GM12875 (cell line): ENCODE data around the gene JRKL.
A peak's percentile ranks its signal among the peaks of the same experiment; 100 is the strongest.

Experiments used
- H3K4me3 ChIP-seq: one replicate; pipeline ENCODE4 v1.5.1; 2011; ENCODE audit warnings: low read depth, low read length, control low read depth
- TF ChIP-seq, protein P1 (sequence below): IDR thresholded peaks from 2 replicates; pipeline ENCODE4 v1.5.1; 2011; ENCODE audit warnings: low read depth, mild to moderate bottlenecking, control low read depth, inconsistent platforms, low read length, moderate library complexity, borderline replicate concordance; ENCODE audit not compliant: insufficient read depth

Gene JRKL

DNA sequence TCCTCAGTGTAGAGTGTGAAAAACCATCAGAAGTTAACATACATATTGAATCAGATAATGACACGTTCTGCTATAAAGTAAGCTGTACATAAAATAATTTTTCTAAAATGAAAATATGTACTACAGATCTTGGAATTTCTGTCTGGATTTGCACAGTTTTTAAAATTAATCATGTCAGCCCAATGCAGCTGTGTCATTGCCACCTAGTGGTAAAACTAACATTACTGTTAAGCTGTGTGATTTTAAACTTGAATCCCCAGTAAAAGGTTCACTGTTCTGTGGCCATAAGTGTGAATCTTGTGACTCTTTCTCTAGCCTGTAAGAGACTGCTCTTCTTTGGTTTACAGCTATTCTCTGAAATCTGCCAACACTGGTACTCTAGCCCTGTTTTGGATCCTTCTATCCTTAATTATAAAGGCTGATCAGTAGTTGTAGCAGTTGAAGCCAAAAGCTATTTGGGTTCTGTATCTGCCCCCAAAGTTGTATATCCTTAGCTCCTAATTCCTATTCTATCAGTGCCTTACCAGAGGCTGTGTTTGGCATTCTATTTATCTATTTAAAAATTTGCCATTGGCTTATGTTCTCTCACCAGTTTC, 4.0 kb downstream of the JRKL start:
- TF ChIP-seq, protein P1, sequence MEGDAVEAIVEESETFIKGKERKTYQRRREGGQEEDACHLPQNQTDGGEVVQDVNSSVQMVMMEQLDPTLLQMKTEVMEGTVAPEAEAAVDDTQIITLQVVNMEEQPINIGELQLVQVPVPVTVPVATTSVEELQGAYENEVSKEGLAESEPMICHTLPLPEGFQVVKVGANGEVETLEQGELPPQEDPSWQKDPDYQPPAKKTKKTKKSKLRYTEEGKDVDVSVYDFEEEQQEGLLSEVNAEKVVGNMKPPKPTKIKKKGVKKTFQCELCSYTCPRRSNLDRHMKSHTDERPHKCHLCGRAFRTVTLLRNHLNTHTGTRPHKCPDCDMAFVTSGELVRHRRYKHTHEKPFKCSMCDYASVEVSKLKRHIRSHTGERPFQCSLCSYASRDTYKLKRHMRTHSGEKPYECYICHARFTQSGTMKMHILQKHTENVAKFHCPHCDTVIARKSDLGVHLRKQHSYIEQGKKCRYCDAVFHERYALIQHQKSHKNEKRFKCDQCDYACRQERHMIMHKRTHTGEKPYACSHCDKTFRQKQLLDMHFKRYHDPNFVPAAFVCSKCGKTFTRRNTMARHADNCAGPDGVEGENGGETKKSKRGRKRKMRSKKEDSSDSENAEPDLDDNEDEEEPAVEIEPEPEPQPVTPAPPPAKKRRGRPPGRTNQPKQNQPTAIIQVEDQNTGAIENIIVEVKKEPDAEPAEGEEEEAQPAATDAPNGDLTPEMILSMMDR: peak; percentile 53; the same call in 1 of the 2 replicates
- no peak overlapping the region for H3K4me3 ChIP-seq

DNA sequence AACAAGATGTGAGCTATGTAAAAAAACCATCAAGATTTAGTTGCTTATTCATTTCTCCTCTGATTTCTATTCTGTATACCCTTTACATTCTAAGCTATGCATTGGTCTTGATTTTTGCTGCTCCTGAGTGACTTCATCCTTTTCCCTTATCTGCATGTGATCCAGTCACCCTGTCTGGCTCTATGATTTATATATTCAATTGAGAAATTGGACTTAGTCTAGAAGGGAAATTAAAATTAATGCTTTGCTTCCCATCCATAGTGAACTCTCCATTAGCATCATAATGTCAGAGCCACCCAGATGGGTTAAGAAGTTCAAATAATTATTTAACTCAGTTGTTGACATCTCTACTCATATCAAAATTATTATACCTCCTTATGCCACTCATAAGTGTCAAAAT, 5.0 kb downstream of the JRKL start:
- TF ChIP-seq, protein P1: no peak
- H3K4me3 ChIP-seq: no peak overlapping the region

DNA sequence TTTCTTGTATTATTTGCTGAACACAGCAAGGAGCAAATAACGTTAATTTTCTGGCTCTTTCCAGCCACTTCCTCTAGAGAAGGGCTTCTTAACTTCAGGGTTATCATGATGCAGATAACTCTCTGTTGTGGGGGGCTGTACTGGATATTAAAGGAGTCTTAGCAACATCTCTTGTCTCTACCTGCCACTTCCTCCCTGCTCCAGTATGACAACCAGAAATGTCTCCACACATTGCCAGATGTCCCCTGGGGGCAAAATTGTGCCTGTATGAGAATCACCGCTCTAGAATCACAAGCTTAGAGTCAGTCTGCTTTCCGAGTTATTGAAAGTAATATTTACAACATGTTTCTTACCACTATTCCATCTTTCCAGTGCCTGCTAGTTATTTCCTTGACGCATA, 6.8 kb downstream of the JRKL start:
- H3K4me3 ChIP-seq: no peak overlapping the region
- TF ChIP-seq, protein P1: no peak

DNA sequence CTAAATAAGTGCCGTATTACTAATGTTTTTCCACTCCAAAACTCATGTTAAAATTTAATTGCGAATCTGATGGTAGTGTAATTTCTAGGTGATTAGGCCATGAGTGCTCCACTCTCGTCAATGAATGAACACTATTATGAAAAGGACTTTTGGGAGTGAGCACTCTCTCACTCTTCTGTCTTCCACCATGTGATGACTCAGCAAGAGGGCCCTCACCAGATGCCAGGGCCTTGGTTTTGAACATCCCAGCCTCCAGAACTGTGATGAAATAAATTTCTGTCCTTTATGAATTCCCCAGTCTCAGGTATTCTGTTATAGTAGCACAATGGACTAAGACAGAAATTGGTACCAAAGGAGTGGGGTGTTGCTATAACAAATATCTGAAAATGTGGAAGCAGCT, 8.1 kb downstream of the JRKL start:
- TF ChIP-seq, protein P1: no peak
- H3K4me3 ChIP-seq: no peak overlapping the region

DNA sequence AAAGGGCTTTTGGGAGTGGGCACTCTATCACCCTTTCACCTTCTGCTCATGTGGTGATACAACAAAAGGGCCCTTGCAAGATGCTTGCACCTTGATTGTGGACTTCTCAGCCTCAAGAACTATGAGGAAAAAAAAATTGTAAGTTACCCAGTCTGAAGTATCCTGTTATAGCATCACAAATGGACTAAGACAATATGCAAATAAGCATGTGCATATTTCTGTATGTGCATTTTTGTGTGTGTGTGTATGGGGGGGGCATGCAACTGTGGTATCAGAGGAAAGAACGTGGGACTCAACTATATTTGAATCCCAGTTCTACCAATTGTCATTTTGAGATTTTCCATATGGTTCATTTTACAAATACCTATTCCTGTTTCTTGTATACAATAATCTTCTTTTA, 10.9 kb downstream of the JRKL start:
- no peak overlapping the region for H3K4me3 ChIP-seq
- TF ChIP-seq, protein P1: no peak

DNA sequence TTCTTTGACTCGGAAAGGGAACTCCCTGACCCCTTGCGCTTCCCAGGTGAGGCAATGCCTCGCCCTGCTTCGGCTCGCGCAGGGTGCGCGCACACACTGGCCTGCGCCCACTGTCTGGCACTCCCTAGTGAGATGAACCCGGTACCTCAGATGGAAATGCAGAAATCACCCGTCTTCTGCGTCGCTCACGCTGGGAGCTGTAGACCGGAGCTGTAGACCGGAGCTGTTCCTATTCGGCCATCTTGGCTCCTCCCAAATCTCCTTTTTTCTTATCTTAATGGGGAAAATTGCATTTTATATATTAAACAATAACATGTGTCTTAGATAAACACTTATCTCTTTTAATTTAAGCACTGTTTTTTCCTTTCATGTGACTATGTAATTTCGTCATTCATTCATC, 21.6 kb downstream of the JRKL start:
- peak overlapping the region; percentile 41 for H3K4me3 ChIP-seq

DNA sequence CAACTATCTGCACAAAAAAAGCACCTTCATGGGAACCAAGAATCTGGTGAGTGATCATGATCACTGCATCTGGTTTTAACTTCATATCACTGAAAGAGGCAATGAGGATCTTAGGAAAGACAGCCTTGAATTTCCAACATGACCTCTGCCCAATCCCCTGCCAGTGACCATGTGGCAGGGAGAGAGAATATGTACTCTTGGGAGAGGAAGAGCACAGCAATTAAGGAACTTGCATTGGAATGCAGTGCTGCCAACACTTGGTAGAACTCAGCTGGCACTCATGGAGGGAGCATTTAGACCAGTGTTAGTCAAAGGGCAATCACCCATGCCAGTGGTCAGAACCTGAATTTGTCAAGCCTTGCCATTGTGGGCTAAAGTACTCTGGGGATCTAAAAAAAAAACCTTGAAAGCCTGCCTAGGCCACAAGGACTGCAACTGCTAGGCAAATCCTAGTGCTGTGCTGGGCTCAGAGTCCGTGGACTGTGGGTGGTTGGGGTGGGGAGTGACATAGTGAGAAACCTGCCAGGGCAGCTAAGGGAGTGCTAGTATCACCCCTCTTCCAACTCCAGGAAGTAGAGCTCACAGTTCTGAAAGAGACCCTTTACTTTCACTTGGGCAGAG, 23.1 kb downstream of the JRKL start:
- TF ChIP-seq, protein P1: no peak
- no peak overlapping the region for H3K4me3 ChIP-seq
